ENCODE measurements around the gene NMU.
"Not testable (repeated sequence)": the region's sequence is repeated elsewhere in the genome, so short reads cannot be mapped to it uniquely, and the experiment has no call there.

NMU gene

GRCh38 chr4:55553441-55554201 lies 82.5 kb downstream of the NMU start:
- FAIRE-seq = no peak

DNA sequence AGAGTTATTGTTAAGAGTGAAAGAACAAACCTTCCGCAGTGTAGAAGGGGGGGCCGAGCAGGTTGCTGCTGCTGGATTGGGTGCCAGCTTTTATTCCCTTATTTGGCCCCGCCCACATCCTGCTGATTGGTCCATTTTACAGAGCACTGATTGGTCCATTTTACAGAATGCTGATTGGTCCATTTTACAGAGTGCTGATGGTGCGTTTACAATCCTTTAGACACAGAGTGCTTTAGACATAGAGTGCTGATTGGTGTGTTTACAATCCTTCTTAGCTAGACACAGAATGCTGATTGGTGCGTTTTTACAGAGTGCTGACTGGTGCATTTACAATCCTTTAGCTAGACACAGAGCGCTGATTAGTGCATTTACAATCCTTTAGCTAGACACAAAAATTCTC lies 84.1 kb downstream of the NMU start:
- not testable (repeated sequence) for FAIRE-seq

GRCh38 chr4:55549888-55550287 lies 86.2 kb downstream of the NMU start:
- FAIRE-seq = no peak

DNA sequence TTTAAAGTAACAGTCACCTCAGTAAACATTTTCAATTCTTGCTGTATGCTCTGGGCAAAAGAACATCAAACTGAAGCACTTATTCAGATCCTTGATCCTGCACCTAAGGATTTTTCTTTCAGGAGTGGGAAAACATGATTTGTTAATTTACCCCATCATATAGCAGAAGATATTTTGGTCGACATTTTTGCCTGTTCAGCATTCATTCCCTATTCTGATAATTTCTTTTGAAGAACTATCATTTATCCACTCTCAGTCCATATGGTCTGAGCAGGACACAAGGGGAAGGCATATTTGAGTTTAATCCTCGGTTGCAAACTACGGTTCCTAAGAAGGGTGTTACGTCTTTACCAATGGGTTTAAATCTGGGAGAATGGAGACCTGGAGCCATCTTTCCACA lies 88.2 kb downstream of the NMU start:
- no peak for FAIRE-seq

GRCh38 chr4:55547466-55547770 lies 88.7 kb downstream of the NMU start:
- FAIRE-seq = no peak

DNA sequence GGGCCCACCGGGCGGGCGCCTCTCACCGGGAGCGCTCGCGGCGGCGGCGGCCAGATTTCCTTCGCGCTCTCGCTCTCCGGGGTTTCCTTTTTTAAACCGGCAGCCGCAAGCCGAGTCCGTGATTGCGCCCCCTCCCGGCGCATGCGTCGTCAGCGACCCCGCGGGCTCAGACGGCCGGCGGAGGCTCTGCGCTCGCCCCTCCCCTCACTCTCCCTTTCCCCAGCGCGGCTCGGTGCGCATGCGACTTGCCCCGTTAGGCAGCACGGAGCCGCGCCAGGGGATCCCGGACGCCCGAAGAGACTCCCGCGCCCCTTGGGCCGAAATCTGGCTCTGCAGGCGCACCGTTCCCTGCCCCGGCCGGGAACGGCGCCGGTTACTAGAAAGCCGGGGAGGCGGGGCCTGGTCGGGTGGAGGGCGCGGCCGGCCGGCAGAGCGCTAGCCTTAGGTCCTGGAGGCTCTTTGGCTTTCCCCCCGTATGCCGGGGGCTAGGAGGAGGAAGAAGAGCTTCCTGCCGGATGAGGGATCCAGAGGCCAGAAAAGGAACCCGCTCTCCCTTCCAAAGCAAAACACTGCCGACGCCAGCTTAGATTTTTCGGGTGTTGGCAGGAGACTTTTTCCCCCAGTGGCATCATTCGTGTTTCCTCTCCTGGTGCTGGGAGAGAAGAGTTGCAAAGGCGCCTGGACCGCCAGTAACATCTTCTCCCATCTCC lies 89.2 kb downstream of the NMU start, which contains the start of gene CLOCK:
CLOCK (minus strand) TSS at position 154 of the 710 bp plus-strand sequence. CDS start 64,124 bp downstream, outside the sequence.
- no peak for FAIRE-seq

DNA sequence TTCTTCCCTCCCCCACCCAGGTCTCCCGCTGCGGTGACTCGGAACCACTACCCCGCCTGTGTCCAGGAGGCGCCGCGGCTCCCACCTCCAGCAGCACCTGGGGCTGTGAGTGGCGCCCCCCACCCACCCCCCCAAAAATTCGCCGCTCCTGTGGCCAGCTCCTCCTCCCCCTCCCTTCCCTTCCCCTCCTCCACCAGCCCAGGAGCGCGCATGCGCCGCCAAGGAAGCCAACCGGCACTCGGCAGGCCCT lies 89.7 kb downstream of the NMU start:
- FAIRE-seq = no peak

- FAIRE-seq = no peak
These were observed 90.2 kb downstream of the NMU start for GRCh38 chr4:55545641-55546505.

Measured in G401.6 (cell line).